ENCODE data around the gene C11orf52.
"Not testable (repeated sequence)": the region's sequence is repeated elsewhere in the genome, so short reads cannot be mapped to it uniquely, and the experiment has no call there.

C11orf52 gene, protein sequence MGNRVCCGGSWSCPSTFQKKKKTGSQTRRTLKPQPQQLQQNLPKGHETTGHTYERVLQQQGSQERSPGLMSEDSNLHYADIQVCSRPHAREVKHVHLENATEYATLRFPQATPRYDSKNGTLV

DNA sequence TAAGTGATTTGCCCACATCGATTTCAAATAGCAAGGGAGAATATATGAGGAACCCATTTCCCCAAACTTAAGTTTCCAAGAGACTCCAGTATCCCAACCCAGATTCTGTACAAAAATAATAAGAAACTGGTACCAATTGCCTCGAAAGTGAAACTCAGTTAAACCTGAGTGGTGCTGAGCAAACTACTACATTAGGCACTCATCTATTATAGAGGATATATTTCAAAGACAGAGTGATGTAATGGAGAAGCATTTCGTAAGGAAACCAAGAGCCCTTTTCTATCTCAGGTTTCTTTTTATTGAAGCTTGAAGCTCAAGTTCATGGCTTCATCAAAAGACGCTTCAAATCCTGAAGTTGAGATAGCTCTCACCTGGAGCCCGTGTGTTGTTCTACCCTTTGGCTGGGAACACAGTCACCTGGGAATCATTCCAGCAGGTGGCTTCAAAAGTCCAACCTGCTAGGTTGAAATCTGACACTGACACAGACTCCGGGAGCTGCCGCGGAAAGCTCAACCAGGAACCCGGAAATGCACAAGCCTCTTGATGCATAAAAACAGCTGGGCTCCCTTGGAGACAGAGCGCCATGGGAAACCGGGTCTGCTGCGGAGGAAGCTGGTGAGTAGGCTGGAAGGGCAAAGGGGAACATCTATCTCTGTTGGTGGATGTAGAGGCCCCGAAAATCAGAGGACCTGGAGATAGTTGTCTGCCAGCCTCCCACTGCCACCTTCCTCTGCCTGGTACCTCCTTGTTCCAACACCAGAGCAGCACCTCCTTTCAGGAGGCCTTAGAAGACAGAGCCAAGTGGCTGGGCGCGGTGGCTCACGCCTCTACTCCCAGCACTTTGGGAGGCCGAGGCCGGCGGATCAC is at the start of gene C11orf52:
Gene C11orf52, plus strand, starts transcription at position 524 of the 867 bp plus-strand sequence. Its CDS starts 60 bp downstream, at position 584.
- no peak for DNase-seq (ENCODE audit: low spot score)

DNA sequence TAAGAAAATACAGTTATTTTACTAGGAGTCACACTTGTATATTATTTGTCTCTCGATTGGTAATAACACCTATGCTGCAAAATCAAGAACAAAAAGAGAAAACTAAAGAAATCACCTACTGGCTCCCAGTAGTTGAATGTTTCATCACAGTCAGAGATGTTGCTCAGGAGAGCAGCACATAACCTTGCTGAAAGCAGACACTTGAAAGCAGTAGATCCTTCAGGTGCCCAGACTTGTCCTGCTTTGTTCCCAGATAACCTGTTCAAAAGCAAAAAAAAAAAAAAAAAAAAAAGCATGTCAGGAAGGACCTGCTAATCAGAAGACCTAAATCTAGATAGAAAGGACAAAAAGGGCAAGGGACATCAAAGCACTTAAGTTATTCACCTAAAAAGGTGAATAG is 48.6 kb upstream of the C11orf52 start:
- no peak for DNase-seq (ENCODE audit: low spot score)

DNA sequence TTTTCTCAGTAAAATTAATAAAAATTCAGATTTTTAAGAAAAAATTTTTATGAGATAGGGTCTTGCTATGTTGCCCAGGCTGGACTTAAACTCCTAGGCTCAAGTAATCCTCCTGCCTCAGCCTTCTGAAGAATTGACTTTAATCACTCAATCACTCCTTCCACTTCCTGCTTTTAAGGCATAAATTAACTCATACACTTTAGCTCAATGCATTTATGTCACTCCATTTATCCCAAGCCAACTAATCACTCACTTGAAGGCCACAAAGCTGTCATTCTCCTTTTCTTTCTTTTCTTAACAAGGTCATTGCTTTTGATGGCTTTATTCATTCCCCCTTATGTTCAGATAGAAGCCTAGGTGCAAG is 48.2 kb upstream of the C11orf52 start:
- DNase-seq (ENCODE audit: low spot score), result no peak

DNA sequence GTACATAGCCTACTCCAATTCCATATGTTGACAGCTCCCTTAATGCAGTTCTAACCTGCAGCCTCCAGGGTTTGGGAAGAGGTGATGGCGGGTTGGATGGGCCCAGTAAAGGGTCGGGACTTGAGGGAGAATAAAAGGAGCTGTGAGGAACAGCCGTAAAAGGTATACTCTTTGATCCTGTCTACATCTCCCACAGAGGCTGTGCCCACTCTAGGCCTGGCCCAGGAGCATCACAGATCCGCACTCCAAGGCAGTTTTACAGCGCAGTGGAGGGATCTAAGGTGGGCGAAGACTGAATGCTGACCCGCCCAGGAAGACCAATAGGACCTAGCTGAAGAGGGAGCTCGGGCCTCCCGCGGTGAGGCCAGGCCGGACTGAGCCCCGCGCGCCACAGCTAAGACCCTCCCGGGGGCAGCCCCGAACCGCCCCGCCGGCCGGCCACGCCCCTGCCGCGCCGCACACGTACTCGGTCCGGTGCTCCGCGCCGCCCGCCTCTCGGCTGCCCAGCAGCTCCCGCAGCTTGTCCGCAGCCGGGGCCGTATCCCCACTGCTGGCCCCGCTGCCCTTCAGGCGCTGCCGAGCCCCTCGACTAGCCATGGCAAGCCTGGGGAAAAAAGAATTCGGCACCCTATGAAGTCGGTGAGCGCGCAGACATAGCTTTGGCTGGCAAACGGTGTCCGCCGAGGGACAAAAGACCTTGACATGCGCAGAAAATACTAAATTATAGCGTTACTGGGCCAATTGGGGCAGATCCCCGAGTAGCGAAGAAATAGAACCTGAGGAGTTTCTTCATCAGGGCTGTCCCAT is 47.6 kb upstream of the C11orf52 start, which contains the start of gene ALG9:
Gene ALG9, minus strand, starts transcription at position 696 of the 807 bp plus-strand sequence. Its CDS starts 99 bp downstream, at position 597.
- peak; percentile 92 for DNase-seq (ENCODE audit: low spot score)

DNA sequence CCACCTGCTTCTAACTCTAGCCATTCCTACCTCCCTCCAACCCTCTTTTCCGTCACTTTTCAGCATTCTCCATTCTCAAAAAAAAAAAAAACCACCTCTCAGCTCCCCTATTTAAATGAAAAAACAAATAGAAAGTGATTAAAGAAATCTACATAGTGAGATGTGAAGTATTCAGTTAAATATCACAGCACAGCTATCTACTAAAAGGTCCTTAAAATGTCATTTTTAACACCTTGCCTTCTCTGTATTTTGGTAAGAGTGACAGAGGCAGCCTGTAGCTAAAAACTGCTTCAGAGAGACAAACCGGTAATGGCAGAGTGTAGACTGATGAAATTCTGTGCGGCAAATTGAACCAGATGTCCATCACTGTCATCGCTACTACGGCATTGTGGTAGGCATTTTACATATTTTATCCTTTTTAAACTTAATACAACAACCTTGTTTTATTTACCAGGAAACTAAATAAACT is 47.0 kb upstream of the C11orf52 start:
- no peak for DNase-seq (ENCODE audit: low spot score)

DNA sequence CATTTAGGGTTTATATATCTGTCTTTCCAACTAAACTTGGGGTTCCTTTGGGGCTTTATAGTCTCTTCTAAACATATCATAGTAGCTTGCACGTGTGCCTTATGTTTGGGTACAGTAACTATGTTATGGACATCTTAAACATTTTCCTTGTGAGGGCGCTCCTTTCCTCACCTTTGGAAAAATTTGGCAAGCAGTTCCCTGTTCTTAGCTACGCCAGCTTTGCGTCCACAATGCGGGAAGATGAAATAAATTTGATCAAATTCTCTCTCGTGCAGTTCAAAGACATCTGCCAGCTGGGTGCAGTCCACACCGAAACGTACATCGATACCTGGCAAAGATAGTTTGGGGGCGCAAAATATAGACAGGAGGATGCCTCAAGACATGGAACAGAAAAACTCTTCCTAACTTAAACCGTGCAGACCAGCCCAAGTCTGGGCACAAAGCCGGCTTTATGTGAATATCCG is 40.3 kb upstream of the C11orf52 start:
- no peak for DNase-seq (ENCODE audit: low spot score)

DNA sequence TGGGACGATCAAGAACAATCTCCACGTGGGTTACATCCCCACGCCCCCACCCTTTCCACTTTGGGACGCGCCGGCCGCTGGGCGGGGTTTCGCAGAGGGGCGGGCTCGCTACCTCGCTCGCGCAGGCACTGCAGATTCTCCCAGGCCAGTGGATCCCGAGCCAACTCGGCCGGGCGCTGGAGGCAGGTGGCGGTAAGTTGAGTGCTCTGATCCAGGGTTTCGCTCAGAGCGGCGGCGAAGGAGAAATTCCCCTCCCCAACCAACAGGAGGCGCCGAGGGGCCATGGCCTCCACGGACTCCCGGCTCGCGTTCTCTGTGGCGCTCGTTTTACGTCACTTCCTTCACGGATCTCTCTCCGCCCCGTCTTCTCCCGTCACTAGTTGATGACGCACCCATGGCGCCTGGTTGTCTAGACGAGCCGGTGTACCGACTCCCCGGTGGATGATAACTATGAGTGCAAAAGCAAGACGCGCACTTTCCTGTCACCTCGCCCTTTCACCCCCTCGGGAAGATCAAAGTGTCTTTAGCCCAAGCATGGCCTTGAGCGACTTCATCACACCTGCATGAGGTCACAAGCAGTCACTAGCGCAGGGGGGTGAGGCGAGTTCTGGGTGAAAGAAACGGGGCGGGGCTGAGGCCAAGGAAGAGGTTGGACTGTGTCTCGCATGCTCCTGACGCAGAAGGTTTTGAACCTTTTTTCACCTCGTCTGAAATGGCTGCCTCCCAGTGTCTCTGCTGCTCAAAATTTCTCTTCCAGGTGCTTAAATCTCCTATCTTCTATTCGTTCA is 39.7 kb upstream of the C11orf52 start, which contains the start of the genes CFAP68 and FDXACB1:
Gene CFAP68, plus strand, starts transcription at position 693 of the 788 bp plus-strand sequence. Its CDS starts 20 bp downstream, at position 713.
Gene FDXACB1, minus strand, starts transcription at position 317 of the 788 bp plus-strand sequence. Its CDS starts 33 bp downstream, at position 284.
- peak; percentile 94 for DNase-seq (ENCODE audit: low spot score)

DNA sequence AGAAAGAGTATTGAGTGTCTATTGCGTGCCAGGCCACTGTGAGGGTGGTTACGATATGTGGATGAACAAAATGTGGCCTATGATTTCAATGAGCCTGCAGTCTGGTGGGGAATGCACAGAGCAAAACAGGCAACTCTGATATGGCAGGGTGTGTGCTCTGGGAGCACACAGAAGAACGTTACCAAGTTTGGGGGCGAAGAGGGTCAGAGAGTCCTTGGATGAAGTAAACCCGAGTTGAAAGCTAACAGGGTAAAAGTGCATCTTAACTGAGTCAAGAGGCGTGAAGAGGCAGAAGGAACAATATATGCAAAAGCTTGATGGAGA is 39.1 kb upstream of the C11orf52 start:
- no peak for DNase-seq (ENCODE audit: low spot score)

DNA sequence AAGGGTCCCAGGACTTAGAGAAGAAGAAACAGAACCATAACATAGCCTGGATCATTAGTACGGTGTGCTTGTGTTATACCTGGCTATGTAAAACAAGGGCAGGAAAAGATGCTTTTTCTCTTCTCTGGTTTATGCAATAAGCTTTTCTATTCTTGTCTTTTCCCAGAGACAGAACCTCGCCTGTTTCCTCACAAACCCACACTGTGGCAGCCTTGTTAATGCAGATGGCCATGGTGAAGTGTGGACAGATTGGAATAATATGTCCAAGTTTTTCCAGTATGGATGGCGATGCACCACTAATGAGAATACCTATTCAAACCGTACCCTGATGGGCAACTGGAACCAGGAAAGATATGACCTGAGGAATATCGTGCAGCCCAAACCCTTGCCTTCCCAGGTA is 36.5 kb upstream of the C11orf52 start:
- DNase-seq (ENCODE audit: low spot score), result no peak

DNA sequence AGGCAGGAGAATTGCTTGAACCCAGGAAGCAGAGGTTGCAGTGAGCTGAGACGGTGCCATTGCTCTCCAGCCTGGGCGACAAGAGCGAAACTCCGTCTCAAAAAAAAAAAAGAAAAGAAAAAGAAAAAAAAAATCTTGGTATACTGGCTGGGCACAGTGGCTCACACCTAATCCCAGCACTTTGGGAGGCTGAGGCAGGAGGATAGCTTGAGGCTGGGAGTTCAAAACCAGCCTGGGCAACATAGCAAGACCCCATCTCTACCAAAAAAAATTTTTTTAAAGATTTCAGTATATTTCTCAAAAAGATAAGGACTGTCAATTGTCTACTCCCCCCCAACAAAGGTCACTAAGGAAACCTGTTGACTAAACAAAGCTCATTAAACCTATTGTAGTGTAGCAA is 33.7 kb upstream of the C11orf52 start:
- DNase-seq (ENCODE audit: low spot score), result not testable (repeated sequence)

DNA sequence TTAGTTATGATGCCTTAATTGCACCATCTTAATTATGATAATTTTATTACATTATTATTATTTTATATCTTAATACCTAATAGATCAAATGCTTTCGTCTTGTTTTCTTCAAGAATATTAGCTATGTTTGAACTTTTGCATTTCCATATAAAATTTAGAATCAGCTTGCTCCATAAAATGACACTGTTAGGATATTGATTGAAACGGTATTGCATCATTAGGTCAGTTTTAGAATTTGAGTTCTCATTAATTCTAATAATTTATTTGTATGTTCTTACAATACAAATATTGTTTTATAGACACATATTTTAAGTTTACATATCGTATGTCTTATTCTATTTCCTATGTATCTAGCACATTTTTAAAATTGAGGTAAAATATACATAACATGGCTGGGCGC is 32.7 kb upstream of the C11orf52 start:
- no peak for DNase-seq (ENCODE audit: low spot score)

DNA sequence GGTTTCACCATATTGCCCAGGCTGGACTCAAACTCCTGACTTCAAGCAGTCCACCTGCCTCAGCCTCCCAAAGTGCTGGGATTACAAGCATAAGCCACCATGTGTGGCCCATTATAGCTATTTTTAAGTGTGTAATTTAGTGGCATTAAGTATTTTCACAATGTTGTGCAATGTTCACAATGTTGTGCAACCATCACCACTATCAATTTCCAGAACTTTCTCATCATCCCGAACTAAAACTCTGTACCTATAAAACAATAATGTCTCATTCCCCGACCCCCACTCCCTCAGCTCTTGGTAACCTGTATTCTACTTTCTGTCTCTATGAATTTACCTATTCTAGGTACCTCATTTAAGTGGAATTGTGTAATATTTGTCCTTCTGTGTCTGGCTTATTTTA is 31.9 kb upstream of the C11orf52 start:
- no peak for DNase-seq (ENCODE audit: low spot score)

DNA sequence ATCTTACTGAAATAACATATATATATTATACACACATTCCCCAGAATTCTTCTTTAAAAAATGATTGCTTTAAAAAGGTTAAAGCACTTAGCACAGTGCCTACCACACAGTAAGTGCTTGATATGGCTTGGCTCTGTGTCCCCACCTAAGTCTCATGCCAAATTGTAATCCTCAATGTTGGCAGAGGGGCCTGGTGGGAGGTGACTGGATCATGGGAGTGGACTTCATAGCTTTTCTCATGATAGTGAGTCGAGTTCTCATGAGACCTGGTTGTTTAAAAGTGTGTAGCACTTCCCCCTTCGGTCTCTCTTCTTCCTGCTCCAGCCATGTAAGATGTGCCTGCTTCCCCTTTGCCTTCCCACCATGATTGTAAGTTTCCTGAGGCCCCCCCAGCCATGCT is 13.3 kb upstream of the C11orf52 start:
- no peak for DNase-seq (ENCODE audit: low spot score)

DNA sequence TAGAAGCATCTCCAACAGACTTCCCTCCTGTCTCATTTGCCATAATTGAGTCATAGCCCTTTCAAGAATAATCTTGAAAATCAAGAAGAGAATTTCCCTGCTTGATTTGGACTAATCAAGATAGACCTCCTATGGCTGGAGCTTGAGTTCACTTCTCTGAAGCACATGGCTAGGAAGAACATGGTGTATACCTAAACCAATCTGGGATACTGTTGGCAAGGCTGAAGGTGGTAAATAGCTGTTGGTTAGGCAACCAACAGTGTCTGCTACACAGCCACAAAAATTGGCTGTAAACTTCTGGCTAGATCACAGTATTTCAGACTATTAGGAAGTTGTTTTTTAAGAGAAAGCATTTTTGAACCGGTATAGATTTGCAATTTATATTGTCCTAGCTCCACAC is 12.0 kb upstream of the C11orf52 start:
- no peak for DNase-seq (ENCODE audit: low spot score)

DNA sequence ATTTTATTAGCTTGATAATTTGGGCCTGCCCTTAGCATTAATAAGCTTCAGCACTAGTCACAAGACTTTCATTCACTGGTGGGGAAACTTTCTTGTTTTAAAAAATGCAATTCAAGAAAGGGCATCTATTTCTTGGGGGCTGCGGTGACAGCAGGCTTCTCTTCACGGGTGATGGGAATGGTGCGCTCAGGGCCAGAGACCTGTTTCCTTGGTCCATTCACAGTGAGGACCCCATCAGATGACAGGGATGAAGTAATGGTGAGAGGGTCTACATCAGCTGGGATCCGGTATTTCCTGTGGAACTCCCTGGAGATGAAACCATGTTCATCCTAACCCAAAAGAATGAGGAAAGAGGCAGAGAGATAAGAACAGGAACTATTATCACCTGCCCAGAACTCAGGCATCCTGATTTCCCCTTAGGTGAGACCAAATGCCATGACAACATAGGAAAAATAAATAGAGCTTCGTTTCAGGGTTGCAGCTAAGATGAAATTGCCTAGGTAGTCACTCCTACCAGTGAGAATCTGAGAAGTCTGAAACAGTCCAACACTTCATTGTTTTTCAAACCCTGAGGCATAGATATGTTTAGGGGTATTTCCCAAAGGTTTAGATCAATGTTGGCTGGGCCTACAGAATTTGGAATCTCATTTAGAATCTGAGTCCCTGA is 9.9 kb upstream of the C11orf52 start:
- no peak for DNase-seq (ENCODE audit: low spot score)

DNA sequence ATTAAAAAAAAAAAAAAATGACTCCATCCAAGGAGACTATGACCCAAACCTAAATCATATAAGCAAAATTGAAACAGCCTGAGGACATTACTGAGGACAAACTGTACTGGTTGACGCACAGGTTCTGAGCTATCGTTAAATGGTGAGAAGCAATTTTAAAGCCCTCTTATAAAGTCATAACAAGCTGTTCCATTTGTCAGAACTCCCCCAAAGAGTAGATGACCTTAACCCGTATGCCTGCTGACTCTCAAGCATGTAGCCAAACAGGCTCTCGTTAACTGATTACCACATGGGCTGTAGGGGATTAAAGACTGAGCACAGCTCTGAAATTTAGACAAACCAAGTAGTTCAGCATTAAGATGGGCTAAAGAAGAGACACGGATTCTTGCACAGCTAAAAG is 9.3 kb upstream of the C11orf52 start:
- no peak for DNase-seq (ENCODE audit: low spot score)

DNA sequence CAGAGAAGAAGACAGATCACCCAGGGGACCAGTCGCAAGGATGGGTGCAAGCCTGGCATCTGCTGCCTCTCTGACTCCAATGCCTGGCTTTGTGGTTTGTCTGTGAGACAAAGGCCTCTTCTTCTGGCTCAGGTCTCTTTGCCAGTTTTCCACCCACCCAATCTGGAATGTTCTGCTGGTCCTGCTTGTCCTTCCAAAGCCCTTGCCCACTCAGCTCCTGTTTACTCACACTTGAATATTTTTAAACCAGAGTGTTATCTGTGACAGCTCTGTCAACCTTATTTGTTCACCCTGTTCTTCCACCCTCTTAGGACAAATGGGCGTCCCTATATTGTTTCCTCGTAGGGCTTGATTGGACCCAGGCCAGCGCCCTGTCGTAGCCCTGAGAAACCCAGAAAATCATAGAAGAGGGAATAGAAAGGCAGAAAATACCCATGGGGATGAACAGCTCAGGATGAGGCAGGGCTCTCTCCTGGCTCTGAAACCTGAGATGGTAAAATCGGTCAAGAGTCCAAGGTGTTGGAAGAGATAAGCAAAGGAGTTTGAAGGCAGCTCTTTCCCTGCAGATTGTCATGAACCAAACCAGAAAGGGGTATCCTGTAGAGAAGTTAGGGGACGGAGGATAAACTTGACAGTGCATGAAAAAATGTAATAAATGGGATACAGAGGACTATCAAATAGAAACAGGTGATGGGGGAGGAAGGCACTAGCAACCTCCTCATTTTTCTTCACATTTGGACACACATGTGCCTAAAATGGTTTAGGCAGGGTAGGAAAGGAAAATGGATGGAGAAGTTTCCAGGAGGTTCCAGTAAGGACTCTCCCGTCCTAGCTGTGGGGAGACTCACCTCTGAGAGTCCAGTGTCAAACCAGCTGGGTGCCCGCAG is 7.8 kb upstream of the C11orf52 start:
- no peak for DNase-seq (ENCODE audit: low spot score)

DNA sequence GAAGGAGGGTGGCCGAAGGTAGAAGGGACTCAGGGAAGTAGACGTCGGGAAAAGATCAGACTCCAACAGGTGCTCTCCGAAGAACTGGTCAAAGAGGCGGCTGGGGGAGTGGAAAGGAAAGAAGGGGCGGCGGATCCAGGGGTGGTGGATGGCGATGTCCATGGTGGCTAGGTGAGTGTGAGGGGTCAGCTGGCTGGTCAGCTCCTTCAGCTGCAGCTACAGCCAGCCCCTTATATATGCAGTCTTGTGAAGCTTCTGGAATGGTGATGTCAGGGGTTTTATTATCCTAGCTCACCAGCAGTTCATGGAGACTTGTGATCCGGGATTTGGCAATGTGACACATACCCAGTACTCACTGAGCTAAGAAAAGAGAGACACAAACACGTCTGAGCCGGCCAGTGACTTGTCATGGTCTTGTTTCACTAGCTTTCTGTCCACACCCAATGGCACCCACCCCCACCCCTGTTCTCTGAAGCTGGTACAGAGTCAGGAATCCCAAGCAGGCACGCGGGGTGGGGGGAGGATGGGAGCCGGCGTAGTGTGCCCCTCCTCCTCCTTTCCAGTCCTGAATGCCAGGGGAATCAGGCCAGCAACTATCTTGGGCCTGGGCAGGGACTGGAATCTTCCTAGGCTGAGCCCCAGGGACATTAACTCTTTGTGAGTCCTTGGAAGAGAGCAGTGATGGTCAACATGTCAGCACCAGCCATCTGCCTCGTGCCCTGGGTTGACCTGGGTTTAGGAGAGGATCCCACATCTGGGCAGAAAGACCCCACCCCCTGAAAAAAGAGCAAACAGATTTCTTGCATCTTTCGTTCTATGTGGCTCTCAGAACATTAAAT is 6.9 kb upstream of the C11orf52 start, which contains the start of gene CRYAB:
Gene CRYAB, minus strand, starts transcription at position 208 of the 839 bp plus-strand sequence. Its CDS starts 46 bp downstream, at position 162.
- DNase-seq (ENCODE audit: low spot score), result no peak

DNA sequence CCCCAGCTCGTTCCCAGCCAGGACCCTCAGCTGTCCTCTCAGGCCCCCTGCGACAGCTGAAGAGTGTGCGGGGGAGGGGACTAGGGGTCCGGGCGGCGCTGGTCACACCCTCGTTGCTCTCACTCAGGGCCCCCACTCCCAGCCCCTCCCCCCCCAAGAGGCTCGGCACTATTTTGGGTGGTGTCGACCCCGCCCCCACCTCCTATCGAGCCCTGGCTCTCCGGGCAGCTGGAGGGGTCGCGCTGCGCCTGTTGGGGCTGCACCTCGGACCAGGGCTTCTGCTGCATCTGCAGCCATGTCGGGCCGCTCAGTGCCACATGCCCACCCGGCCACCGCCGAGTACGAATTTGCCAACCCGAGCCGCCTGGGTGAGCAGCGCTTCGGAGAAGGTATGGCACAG is 6.2 kb upstream of the C11orf52 start, which contains the start of gene HSPB2:
Gene HSPB2, plus strand, starts transcription at position 200 of the 400 bp plus-strand sequence. Its CDS starts 96 bp downstream, at position 296.
- DNase-seq (ENCODE audit: low spot score), result no peak
